ENCODE results near the gene EPHA4. TPM values are rescaled to one million over a fixed set of nuclear protein-coding genes. Genes with fewer than 3 reads are reported as not detected.

EPHA4 gene
- total RNA-seq, 1 donor from 2014 or later: 24.1 TPM

- no peaks in the 10 kb centered on the region for H3K36me3 ChIP-seq
Observed at GRCh38 chr2:221605751-221606240, 33.7 kb upstream of the EPHA4 start.

GRCh38 chr2:221602938-221603337 lies 30.8 kb upstream of the EPHA4 start:
- TF ChIP-seq CTCF (IDR thresholded peaks at IDR 0.05) (no peak), POLR2AphosphoS5 (IDR thresholded peaks at IDR 0.05; ENCODE audit: insufficient read depth in 1 of 2, low read depth in 1 of 2) (no peak), POLR2A (IDR thresholded peaks at IDR 0.05) (no peak)
- DNase-seq (ENCODE audit: extremely low spot score in 2 of 2): no peak
- no peaks in the 10 kb centered on the region for H3K36me3 ChIP-seq
- no peaks in the 10 kb centered on the region for H3K27me3 ChIP-seq
- no peaks in the 10 kb centered on the region for H3K9me3 ChIP-seq
- intact Hi-C loops (cut with DNase I): no loop called here
- H3K4me1 ChIP-seq: no peaks in the 10 kb centered on the region
- H3K4me3 ChIP-seq: no peak overlapping the region
- no peak overlapping the region for H3K27ac ChIP-seq

More at GRCh38 chr2:221605751-221606240, 33.7 kb upstream of the EPHA4 start:
- Histone ChIP-seq H3K27me3 (no peaks in the 10 kb centered on the region), H3K4me1 (no peaks in the 10 kb centered on the region), H3K9me3 (no peaks in the 10 kb centered on the region), H3K27ac (no peak overlapping the region), H3K4me3 (no peak overlapping the region)
- TF ChIP-seq CTCF (IDR thresholded peaks at IDR 0.05) (no peak), POLR2A (IDR thresholded peaks at IDR 0.05) (no peak), POLR2AphosphoS5 (IDR thresholded peaks at IDR 0.05; ENCODE audit: insufficient read depth in 1 of 2, low read depth in 1 of 2) (no peak)
- DNase-seq (ENCODE audit: extremely low spot score in 2 of 2): no peak
- intact Hi-C loops (cut with DNase I): no loop called here

GRCh38 chr2:221601376-221601775 lies 29.3 kb upstream of the EPHA4 start:
- no peaks in the 10 kb centered on the region for H3K36me3 ChIP-seq
- H3K4me3 ChIP-seq: no peak overlapping the region
- no peaks in the 10 kb centered on the region for H3K9me3 ChIP-seq
- no peak overlapping the region for H3K27ac ChIP-seq
- TF ChIP-seq POLR2A (IDR thresholded peaks at IDR 0.05) (no peak), CTCF (IDR thresholded peaks at IDR 0.05) (no peak), POLR2AphosphoS5 (IDR thresholded peaks at IDR 0.05; ENCODE audit: insufficient read depth in 1 of 2, low read depth in 1 of 2) (no peak)
- H3K4me1 ChIP-seq: no peaks in the 10 kb centered on the region
- no peaks in the 10 kb centered on the region for H3K27me3 ChIP-seq
- intact Hi-C loops (cut with DNase I): no loop called here
- no peak for DNase-seq (ENCODE audit: extremely low spot score in 2 of 2)

GRCh38 chr2:221600388-221600787 lies 28.3 kb upstream of the EPHA4 start:
- H3K27me3 ChIP-seq: no peaks in the 10 kb centered on the region
- no peaks in the 10 kb centered on the region for H3K4me1 ChIP-seq
- DNase-seq (ENCODE audit: extremely low spot score in 2 of 2): no peak
- H3K27ac ChIP-seq: no peak overlapping the region
- no peak for TF ChIP-seq CTCF (IDR thresholded peaks at IDR 0.05)
- no peak for TF ChIP-seq POLR2A (IDR thresholded peaks at IDR 0.05)
- no peak for TF ChIP-seq POLR2AphosphoS5 (IDR thresholded peaks at IDR 0.05; ENCODE audit: insufficient read depth in 1 of 2, low read depth in 1 of 2)
- no peak overlapping the region for H3K4me3 ChIP-seq
- no peaks in the 10 kb centered on the region for H3K9me3 ChIP-seq
- H3K36me3 ChIP-seq: no peaks in the 10 kb centered on the region
- intact Hi-C loops (cut with DNase I): no loop called here

GRCh38 chr2:221596192-221596591 lies 24.1 kb upstream of the EPHA4 start:
- intact Hi-C loops (cut with DNase I): no loop called here
- H3K36me3 ChIP-seq: no peaks in the 10 kb centered on the region
- no peaks in the 10 kb centered on the region for H3K9me3 ChIP-seq
- no peaks in the 10 kb centered on the region for H3K27me3 ChIP-seq
- no peak for TF ChIP-seq POLR2AphosphoS5 (IDR thresholded peaks at IDR 0.05; ENCODE audit: insufficient read depth in 1 of 2, low read depth in 1 of 2)
- no peak for TF ChIP-seq CTCF (IDR thresholded peaks at IDR 0.05)
- no peak for TF ChIP-seq POLR2A (IDR thresholded peaks at IDR 0.05)
- DNase-seq (ENCODE audit: extremely low spot score in 2 of 2): no peak
- no peak overlapping the region for H3K27ac ChIP-seq
- no peaks in the 10 kb centered on the region for H3K4me1 ChIP-seq
- no peak overlapping the region for H3K4me3 ChIP-seq

Measured in vagina (tissue), 2 donors.